Upper lobe of right lung (tissue), 1 donor: Measurements from ENCODE around the gene SYNGR1. TPM values are rescaled to one million over a fixed set of nuclear protein-coding genes. Genes with fewer than 3 reads are reported as not detected.

Experiments used
- ATAC-seq: fragments of 200-7000 bp; cut with Tn5 transposase; one replicate; pipeline ENCODE4 v1.9.1; 2020; ENCODE audit warnings: mild to moderate bottlenecking, moderate library complexity
- DNase-seq: peaks from one replicate; pipeline ENCODE4 v3.0.0-alpha.2; 2020
- H3K27ac ChIP-seq: fragments of 200-600 bp; one replicate; pipeline ENCODE4 v1.8.0; 2022
- H3K27me3 ChIP-seq: fragments of 200-600 bp; one replicate; pipeline ENCODE4 v1.8.0; 2022; ENCODE audit warnings: mild to moderate bottlenecking
- H3K36me3 ChIP-seq: fragments of 200-600 bp; one replicate; pipeline ENCODE4 v1.8.0; 2022
- H3K4me1 ChIP-seq: fragments of 200-600 bp; one replicate; pipeline ENCODE4 v1.8.0; 2022
- H3K4me3 ChIP-seq: fragments of 200-600 bp; one replicate; pipeline ENCODE4 v1.8.0; 2022; ENCODE audit warnings: mild to moderate bottlenecking
- H3K9me3 ChIP-seq: fragments of 200-600 bp; one replicate; pipeline ENCODE4 v1.8.0; 2022
- CTCF ChIP-seq: fragments of 200-600 bp; IDR thresholded peaks from one replicate; pipeline ENCODE4 v1.8.0; 2022; ENCODE audit warnings: antibody characterized with exemption
- intact Hi-C: fragments of 100-400 bp; cut with DNase I; formaldehyde crosslinking; loops from one replicate; pipeline ENCODE4 v1.11.0; 2022
- total RNA-seq: library from RNA; stranded (reverse); fragmentation: NEBNext Ultra II Directional; extraction: Animal tissue kit (Norgen Biotek cat#: 25700); gene quantifications from one replicate; pipeline ENCODE4 v1.2.1, GENCODE V29; 2021
- donor health status: DM: no; HTN: yes; CAD: no; lungs with severe emphysema.

Gene SYNGR1
- total RNA-seq, 1 donor from 2014 or later, result 14.0 TPM

- Histone ChIP-seq H3K27me3 (no peaks in the 10 kb centered on the region), H3K27ac (no peak overlapping the region), H3K9me3 (no peaks in the 10 kb centered on the region), H3K4me1 (peaks cover 8% of the 10 kb centered on the region), H3K36me3 (no peaks in the 10 kb centered on the region), H3K4me3 (no peak overlapping the region)
- intact Hi-C loops, result no loop called here
- TF ChIP-seq CTCF, result no peak
- ATAC-seq (no peak), DNase-seq (no peak)
Observed at GRCh38 chr22:39396797-39397195, 47.0 kb downstream of the SYNGR1 start.

GRCh38 chr22:39401301-39401631 lies 51.5 kb downstream of the SYNGR1 start:
- H3K27me3 ChIP-seq, result no peaks in the 10 kb centered on the region
- H3K4me1 ChIP-seq, result peaks cover 8% of the 10 kb centered on the region
- no peak overlapping the region for H3K4me3 ChIP-seq
- no peaks in the 10 kb centered on the region for H3K9me3 ChIP-seq
- H3K27ac ChIP-seq, result no peak overlapping the region
- TF ChIP-seq CTCF, result no peak
- no peaks in the 10 kb centered on the region for H3K36me3 ChIP-seq
- ATAC-seq, result no peak
- no peak for DNase-seq
- intact Hi-C loops, result no loop called here

GRCh38 chr22:39405346-39406085 lies 55.7 kb downstream of the SYNGR1 start:
- peak; percentile 33 for ATAC-seq
- no peaks in the 10 kb centered on the region for H3K27me3 ChIP-seq
- H3K9me3 ChIP-seq, result no peaks in the 10 kb centered on the region
- peaks cover 6% of the 10 kb centered on the region for H3K36me3 ChIP-seq
- no peak for DNase-seq
- H3K4me3 ChIP-seq, result no peak overlapping the region
- intact Hi-C loops, result no loop called here
- H3K27ac ChIP-seq, result no peak overlapping the region
- TF ChIP-seq CTCF, result no peak
- H3K4me1 ChIP-seq, result peaks cover 22% of the 10 kb centered on the region

GRCh38 chr22:39408173-39408572 lies 58.4 kb downstream of the SYNGR1 start:
- peak; percentile 62 for ATAC-seq
- intact Hi-C loops, result no loop called here

GRCh38 chr22:39408807-39409206 lies 59.0 kb downstream of the SYNGR1 start:
- Histone ChIP-seq H3K9me3 (no peaks in the 10 kb centered on the region), H3K4me1 (peaks cover 29% of the 10 kb centered on the region), H3K4me3 (no peak overlapping the region), H3K27me3 (no peaks in the 10 kb centered on the region), H3K27ac (no peak overlapping the region), H3K36me3 (peaks cover 6% of the 10 kb centered on the region)
- intact Hi-C loops, result no loop called here
- ATAC-seq (no peak), DNase-seq (no peak)
- TF ChIP-seq CTCF, result no peak

More at GRCh38 chr22:39408173-39408572, 58.4 kb downstream of the SYNGR1 start:
- Histone ChIP-seq H3K36me3 (peaks cover 6% of the 10 kb centered on the region), H3K4me3 (no peak overlapping the region), H3K9me3 (no peaks in the 10 kb centered on the region), H3K4me1 (peaks cover 29% of the 10 kb centered on the region), H3K27ac (no peak overlapping the region), H3K27me3 (no peaks in the 10 kb centered on the region)
- no peak for TF ChIP-seq CTCF
- no peak for DNase-seq
